Suppressor macrophage treated with lipopolysaccharide for 4 hours (primary cell): Measurements from ENCODE around the gene ATP11A.
A peak's percentile ranks its signal among the peaks of the same experiment; 100 is the strongest.
"Not testable (repeated sequence)": the region's sequence is repeated elsewhere in the genome, so short reads cannot be mapped to it uniquely, and the experiment has no call there.

ENCODE experiments used
- DNase-seq: peaks from one replicate; pipeline ENCODE4 v3.0.0-alpha.2; 2020

ATP11A gene

DNA sequence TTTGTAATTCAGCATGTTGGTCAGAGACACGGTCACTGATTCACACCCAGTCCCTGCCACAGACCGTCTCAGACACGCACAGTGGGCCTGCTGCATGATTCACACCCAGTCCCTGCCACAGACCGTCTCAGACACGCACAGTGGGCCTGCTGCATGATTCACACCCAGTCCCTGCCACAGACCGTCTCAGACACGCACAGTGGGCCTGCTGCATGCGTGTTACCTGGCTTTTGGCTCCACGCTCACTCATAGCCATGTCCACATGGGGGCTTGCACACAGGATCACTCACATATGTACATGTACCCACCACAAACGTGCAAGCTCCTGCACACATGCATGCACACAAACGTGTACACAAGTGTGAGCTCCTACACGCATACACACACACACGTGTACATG is 194.9 kb downstream of the ATP11A start:
- not testable (repeated sequence) for DNase-seq

DNA sequence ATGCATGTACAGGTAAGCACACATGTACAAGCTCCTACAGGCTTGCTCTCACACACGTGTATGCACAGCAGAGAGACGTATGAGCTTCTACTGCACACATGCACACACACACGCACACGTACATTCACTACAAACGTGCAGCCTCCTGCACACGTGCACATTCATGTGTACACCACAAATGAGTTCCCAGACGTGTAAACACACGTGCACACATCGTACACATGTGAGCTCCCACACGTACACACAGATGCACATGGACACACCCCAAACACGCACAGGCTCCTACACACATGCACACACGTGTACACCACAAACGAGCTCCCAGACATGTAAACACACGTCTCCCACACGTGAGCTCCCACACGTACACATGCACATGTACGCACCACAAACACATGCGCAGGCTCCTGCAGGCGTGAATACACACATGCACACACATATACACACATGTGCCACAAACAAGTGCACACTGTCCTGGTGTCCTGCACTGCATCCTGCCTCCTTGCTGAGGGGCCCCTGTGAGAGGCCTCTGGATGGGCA is 195.5 kb downstream of the ATP11A start:
- no peak for DNase-seq

DNA sequence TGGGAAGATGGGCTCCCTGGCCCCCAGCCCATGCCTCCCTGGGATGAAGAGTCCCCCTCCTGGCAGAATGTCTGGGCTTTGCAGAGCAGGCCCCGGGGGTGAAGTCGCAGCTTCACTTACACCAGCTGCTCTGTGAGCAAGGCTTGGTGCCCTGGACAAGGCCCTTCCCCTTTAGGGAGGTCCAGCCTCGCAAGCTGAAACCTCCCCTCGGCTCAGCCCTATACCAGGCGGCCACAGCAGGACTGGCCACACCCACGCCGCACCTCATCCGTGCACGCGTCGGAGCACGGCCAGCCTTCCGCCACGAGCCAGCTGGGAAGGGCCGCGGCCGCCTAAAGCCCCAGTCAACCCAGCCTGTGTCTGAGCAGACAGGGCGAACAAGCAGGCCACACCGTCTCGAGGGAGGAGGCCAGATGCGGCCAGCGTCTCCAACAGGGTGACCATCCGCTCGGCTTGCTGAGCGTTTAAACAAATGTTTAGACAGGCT is 196.0 kb downstream of the ATP11A start:
- DNase-seq: peak; percentile 34

DNA sequence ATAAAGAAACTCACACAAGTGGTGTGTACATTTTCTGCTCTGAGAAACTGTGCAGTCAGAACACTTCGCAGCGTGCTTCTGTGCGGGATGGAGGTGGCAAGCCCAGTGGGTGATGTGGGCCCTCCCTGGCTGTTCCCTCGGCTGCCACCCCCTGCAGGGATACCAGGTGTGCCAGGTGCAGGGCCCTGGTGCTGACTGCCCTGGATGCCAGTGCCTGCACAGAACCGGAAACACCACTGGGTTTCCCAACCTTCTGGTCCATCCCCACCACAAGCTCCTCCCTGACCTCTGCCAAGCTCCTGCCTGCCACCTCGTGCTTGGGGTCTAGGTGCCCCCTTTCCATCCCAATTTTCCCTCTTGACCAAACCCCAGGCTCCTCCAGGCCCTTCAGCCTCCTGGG is 197.3 kb downstream of the ATP11A start:
- no peak for DNase-seq

DNA sequence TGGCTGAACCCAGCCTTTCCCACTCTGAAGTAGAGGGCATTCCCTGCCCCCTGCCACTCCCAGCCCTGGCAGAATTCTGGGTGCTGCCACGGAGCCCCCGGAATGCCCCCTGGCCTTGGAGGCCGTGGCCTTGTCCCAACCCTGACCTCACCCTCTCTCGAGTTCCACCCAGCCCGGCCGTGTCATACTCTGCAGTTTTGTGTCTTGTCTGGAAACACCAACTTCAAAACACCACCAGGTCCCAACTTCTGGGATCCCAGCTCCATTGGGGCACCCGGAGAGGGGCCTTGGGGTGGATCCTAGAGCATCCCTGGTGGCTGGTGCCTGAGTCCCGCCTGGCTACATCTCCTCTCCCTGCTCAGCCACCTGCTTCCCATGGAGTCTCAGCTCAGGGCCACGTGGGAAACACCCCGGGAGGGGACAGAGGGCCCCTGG is 197.7 kb downstream of the ATP11A start:
- no peak for DNase-seq

DNA sequence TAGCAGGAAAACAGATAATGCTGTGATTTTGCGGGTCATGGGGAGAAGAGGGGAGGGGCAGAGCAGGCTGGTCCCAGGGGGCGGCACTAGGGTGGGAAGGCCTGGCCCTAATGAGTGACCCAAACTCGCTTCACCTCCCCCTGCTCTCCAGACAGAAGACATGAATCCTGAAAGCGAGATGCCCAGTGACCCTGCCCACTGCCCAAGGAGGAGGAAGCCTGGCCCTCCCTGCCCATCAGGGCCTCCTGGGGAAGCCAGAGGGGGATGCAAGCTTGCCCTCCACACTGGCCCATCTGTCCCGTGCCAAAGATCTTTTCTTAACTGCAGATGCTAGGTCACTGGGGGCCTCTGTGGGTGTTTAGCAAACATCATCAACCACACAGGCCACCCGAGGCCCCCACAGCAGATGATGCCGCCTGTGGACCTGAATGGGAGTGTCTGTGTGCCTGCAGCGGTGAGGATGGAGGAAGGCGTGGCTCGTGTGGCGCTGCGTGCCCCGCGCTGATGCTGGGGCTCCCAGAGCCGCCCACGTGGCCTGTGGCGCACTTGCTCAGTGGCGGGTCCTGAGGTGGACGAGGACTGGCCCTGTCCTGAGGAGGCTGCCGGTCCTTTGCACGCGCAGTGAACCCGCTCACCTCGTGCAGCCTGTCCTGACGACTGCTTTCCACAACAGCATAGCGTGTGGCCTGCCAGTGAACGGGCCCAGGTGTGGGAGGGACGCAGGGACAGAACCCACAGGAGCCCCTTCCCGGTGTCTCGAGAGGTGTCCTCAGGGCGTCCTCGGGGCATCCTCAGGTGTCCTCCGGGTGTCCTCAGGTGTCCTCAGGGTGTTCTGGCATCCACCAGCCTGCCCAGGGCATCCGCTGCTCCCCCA is 198.6 kb downstream of the ATP11A start:
- DNase-seq: no peak

DNA sequence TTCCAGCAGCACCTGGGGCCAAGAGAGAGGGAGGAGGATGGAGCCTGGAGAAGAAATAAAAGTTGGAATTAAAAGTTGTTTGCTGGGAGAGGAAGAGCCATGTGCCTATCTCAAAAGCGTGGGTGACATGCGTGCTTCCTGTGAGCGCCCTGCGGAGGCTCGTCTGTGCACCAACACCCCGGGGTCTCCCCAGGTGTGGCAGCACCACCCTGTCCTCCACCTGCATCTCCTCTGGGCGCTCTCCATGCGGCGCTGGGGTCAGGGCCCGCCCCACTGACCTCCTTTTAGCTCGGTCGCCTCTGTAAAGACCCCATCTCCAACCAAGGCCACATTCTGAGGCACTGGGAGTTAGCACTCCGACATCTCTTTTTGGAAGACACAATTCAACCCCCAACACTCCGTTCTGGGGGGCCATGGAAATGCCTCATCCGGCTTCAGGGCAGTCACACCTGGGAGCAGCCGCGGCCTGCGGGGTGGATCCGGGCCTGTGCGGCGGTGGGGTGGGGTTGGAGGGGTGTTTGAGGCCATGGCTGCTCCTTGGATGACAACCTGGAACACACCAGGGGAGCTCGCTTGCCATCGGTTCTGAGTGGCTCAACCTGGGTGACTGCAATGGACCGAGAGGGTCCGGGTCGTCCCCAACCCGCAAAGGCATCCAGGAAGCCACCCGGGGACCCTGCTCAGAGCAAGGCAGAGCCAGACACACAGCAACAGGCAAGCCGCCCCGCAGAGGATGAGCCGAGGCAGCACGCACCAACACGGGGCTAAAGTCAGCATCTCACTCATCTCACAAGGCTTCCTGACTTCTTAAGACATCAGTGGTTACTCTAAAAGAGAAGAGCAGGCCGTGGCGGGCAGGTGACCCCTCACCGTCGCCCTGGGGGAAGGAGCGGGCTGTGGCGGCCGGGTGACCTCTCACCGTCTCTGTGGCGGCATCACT is 199.8 kb downstream of the ATP11A start:
- DNase-seq: no peak

DNA sequence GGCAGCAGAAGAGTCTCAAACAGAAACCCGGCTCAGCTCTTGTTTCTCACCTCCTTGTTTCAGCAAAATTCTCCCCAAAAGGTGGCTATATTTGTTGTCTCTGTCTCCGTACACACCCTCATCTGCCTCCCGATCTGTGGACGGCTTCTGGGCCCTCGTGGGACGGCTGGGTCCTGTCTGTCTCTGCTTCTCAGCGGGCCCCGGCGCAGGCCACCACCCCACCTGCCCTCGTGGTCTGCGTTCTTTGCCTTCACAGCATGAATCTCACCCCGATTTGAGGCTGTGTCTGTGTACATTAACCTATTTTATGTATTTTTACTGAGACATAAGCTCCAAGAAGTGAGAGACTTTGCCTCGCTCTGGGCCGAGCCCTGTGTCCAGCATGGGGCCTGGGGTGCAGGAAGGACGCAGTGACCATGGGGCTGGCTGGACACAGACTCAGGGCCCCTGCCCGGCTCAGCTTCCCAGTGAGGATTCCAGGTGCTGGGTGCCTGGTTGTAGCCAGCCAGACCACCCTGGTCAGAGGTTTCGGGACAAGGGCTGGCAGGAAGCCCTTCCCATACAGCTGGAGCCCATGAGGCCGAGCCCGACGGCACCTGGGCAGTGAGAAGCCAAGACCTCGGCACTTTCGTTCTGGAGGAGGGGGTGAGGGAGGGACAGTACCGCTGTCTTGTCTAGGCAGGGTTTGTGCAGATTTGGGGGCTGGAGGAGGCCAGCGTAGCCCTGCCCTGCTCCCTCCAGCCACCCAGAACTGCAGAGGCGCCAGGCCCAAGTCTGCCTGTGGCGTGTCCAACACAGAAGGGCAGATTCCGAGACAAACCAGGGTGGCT is 200.7 kb downstream of the ATP11A start:
- DNase-seq: no peak

DNA sequence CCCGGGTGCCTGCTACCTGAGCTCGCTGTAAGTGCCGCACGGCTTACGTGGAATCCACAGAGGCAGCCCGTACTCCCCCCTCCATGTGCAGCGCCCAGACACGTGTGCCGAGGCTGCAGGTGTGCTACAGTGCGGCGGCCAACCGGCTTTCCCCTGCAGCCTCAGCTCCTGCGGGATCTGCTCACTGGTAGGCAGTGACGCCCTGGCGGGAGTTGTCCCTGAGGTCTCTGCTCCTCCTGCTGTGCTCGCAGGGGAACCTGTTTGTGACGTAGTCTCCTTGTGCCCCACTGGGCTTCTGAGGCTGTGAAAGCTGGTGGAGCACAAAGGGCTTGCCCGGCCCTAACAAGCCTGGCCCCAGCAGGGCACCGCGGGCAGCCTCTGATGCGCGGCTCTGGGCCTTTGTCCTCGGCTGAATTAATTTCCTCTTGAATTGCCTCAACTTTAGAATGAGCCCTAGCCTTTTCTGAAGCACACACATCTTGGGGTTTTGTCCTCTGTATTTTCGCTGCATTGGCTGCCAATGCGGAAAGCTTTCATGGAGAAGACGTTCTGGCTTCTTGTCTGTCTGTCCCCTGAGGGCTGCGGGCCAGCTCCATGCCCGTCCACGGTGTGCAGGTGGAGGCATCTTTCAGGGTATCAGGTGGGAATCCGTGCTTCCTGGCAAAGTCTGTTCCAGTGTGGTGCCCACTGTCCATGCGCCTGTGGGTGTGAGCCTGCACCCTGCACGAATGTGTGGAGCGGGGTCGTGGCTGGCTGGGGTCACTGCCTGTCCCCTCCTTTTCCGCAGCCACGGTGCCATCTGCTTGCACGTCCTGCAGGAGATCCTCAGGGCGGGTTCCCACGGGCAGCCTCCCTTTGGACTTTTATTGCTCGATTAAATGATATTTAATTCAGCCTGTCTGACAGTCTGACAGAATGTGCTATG is 201.9 kb downstream of the ATP11A start:
- no peak for DNase-seq

DNA sequence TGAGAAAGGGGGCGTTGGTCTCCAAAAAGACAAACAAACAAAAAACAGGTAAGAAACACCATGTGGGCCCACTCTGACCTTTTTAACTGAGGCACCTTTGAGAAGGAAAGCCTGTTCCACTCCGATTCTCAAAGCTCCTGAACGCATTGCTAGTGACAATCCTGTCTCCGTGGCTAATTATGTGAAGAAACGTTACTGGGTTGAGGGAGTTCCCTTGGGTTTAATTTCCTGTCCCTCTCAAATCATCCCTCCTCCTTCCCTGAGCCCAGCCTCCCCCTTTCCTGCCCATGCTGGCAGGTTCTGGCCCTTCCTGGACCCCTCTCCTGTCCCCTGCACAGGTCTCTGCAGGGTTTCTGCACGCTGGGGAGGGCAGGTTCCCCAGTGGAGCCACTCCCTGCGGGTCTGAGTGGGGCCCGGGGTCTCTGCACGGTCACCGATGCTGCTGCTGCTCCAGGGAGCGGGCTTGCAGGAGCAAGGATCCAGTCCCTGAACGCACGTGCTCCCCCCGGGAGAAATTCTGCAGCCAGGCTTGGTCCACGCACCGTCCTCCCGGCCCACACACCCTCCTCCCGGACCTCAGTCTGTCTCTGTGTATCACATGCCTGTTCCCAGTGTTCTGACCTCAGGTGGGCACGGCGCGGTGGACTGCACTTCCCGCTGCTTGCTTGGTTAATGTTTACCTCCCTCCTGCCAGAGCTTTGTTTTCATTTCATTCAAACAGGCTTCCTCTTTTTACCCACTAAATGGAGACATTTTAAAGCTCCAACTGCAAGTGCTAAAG is 202.8 kb downstream of the ATP11A start:
- no peak for DNase-seq

DNA sequence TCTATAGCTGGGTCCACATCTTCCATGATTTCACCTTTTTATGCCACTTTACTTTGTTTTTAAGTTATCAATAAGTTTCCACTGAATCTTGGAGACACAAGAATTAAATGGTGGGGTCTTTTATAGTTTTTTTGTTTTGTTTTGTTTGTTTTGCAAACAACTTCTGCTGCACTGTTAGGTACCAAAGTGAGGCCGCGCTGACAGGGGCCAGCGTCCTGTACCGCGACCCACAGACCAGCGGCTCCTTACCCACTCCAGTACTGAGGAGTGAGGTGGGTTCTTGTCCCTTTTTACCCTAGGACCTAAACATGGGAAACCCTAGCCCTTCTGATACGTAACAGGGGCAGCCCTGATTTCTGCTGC is 203.3 kb downstream of the ATP11A start:
- no peak for DNase-seq

DNA sequence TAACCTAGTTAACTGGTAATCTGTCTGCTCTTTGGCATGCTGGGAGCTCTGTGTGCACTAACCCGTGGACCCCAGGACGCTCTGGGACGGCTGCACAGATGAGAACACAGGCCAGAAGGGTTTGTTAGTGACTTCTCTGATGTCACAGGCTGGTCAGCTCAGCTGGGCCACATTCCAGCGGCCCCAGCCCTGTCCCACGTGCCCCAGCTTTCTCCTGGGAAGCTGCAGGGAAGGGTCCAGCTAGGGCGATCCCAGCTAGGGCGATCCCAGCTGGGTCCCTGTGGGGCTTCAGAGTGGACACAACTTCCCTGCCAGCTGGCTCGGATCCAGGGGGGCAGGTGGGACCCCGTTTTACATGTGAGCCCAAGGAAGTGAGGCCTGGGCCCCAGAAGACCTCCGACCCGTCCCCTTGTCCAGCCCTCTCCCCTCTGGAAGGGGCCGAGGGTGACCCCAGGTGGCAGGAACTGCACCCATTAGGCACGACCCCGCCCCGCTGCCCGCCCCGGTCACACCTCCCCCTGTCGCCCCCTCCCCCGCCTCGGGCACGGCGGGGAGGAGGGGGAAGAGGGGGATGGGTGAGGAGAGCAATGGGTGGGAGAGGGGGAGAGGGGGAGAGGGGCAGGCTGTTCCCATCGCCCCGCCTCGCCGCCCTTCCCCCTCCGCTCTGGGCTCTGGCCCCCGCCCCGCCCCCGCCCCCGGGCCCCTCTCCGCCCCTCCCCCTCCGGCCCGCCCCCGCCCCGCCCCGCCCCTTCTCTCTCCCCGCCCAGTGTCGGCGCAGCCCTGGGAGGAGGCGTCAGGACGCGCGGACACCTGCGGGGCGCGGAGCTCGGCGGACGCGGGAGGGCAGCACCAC is 204.0 kb downstream of the ATP11A start:
- DNase-seq: no peak

DNA sequence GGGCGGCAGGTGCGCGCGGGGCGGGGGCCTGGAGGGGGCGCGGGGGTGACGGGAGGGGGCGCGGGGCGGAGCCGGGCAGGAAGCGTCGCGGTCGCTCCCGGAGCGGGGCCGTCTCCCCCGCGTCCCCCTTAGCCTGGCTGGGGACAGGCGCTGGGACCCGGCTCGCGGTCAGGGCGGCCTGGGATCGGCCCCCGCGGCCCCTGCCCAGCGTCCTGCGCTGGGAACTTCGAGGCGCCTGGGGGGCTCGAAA is 204.5 kb downstream of the ATP11A start:
- no peak for DNase-seq

DNA sequence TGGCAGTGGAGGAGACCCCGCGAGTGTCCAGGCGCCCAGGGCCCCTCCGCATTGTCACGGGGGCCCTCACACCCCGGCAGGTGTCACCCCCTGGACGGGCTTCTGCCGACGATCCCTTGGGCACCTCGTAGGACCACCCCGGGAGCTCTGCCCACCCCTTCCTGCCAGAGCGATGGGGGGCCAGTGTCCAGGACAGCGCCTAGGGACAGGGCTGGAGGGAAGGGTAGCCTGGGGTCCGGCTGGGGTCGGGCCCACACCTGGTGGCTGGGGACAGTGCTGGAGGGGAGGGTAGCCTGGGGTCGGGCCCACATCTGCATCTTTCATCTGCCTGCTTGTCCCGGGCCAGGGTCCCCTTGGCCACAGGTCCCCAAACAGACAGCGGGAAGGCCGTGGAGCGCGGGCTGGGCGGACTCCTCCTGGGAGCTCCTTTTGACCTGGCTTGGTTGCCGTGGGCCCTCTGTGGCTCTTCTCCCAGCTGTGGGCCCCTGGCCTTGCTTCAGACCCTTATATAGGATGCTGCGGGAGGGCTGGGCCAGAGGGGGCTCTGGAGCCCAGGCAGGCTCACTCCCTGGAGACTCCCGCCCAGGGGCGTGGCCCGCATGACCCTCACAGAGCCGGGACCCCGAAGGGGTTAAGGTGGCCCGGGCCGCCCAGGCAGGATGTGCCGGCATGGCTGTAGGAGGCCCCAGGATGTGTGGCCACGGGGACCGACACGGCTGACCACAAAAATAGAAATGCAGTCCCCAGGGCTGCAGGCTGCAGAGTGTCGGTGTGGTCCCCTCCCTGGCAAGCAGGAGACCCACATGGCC is 205.0 kb downstream of the ATP11A start:
- DNase-seq: no peak

DNA sequence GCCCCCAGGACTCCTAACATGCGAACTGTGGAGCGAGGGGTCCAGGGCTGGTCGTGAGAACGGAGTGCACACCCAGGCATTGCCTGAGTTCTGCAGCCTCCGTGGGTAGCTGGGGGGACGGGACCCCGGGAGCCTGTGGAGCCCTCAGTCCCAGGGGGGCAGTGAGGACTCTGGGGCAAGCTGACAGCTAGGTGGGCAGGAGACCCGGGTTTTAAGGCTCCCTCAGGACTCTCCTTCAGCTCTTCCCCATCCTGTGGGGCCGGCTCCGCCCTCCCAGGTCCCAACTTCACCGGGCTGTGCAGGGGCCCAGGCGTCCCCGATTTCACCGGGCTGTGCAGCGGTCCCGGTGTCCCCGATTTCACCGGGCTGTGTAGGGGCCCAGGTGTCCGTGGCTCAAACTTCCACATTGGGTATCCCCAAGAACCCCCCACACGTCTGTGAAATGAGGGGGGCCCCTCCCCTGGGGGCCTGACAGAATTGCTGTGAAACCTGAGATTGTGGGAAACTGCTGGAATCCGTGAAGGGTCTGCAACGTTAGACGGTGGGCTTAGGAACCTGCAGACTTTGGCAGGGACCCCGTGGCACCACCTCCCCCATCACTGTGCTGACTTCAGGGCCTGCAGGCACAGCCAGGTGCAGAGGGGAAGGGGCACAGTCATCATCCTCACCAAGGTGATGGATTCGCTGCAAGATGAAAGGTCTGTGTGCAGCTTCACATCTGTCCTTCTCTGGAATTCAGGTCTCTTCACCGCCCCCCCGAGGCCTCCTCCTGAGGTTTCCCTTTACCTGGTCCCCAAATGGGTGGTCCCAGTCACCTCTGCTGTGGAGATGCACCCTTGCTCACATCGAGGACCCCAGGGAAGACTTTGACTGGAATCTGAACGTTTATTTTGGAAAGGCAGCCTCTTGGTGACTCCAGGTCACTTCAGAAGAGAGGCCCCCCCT is 206.0 kb downstream of the ATP11A start:
- DNase-seq: no peak

DNA sequence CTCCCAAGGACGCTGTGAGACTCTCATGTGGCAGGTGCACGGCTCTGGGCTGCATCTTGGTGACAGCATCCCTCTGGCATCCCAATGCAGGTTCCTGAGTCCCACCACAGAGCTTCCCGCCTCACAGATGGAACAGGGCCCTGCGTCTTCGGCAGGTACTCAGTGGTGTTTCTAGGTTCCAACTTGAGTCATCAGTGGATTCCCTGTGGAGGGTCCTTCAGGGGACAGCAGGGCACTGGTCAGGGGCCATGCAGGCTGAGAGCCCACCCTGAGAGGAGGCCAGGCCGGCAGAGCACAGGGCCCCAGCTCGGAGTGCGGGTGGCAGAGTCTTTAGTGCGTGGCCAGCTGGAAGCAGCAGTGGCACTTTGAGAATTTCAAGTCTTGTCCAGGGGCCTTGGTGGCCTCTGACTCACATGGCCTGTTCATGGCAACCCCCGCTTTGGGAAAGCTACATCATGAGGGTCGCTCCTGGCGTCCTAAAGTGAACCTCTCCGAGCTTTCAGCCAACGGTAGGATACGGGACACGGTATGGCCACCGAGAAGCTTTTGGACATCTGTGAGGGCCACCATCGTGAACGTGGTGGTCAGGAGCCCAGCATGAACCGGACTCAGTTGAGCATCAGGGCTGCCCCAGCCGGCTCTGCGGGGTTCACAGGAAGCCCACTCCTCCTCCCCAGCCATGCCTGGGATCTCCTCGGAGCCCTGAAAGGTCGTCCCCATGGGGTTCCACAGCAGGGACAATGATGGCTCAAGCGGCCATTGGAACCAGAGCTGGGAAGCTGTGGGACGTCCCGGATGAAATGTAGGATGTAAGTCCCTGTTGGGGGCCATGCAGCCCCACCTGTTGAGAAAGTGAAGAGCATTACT is 207.1 kb downstream of the ATP11A start:
- DNase-seq: no peak

DNA sequence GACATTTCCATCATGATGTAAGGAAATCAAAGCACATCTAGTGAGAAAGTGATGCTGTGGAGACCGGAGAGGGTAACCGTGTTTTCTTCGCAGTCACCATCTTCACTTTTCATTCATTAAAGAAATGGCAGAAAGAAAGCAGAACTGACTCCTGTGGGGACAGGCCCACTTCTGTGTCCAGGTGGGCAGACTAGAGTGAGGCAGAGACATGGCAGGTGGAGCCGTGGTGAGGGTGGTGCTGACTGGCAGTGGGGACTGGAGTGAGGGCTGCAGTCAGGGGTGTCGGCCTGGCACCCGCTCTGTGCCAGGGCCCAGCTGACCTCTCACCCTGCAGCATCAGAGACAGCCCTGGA is 207.7 kb downstream of the ATP11A start:
- no peak for DNase-seq
